Measurements from ENCODE around the gene MS4A15. TPM values are rescaled to one million over a fixed set of nuclear protein-coding genes. Genes with fewer than 3 reads are reported as not detected.
"Not testable (repeated sequence)": the region's sequence is repeated elsewhere in the genome, so short reads cannot be mapped to it uniquely, and the experiment has no call there.

The MS4A15 gene
- total RNA-seq, 2 donors from 2014 or later = not detected

GRCh38 chr11:60803273-60803936, 46.7 kb downstream of the MS4A15 start:
- ATAC-seq (replicated peaks in 1 of 2) (no peak), DNase-seq (no peak)
- Mint-ChIP-seq H3K9me3 (no peaks in the 10 kb centered on the region), H3K4me3 (no peak overlapping the region), H3K4me1 (ENCODE audit: low read depth) (no peaks in the 10 kb centered on the region), H3K27ac (no peak overlapping the region), H3K27me3 (ENCODE audit: low read depth) (peaks cover 11% of the 10 kb centered on the region), H3K36me3 (ENCODE audit: insufficient read depth in 2 of 2) (no peaks in the 10 kb centered on the region)

- Mint-ChIP-seq H3K4me3 (no peak overlapping the region), H3K36me3 (ENCODE audit: insufficient read depth in 2 of 2) (no peaks in the 10 kb centered on the region), H3K27ac (no peak overlapping the region), H3K9me3 (no peaks in the 10 kb centered on the region), H3K4me1 (ENCODE audit: low read depth) (no peaks in the 10 kb centered on the region), H3K27me3 (ENCODE audit: low read depth) (peaks cover 18% of the 10 kb centered on the region)
- no peak for DNase-seq
- ATAC-seq (replicated peaks in 1 of 2) = no peak
Measured at GRCh38 chr11:60809249-60809648, 52.6 kb downstream of the MS4A15 start.

- ATAC-seq (replicated peaks in 1 of 2) = no peak
- no peaks in the 10 kb centered on the region for H3K9me3 Mint-ChIP-seq
- no peaks in the 10 kb centered on the region for H3K4me1 Mint-ChIP-seq (ENCODE audit: low read depth)
- H3K36me3 Mint-ChIP-seq (ENCODE audit: insufficient read depth in 2 of 2) = no peaks in the 10 kb centered on the region
- no peak overlapping the region for H3K4me3 Mint-ChIP-seq
- no peak overlapping the region for H3K27ac Mint-ChIP-seq
- no peak for DNase-seq
- peaks cover 18% of the 10 kb centered on the region for H3K27me3 Mint-ChIP-seq (ENCODE audit: low read depth)
Measured at GRCh38 chr11:60809691-60810090, 53.0 kb downstream of the MS4A15 start.

DNA sequence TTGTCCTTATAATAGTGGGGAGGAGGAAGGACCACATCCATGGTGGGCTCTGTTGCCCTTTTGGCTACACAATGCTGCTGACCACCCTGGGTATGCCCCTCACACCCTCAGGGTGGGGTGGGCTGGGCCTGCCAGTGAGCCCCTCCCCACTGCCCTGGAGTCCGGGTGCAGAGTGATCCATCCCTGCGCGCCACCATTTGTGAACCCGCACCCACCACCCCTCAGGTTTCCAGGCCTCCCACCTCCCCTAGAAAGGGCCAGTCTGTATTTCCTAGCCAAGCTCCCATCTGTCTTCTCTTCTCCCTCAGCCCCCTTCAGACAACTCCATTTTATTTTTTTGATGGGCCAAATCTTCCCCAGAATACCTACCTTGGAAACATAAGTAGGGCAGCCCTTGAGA, 53.5 kb downstream of the MS4A15 start:
- no peaks in the 10 kb centered on the region for H3K36me3 Mint-ChIP-seq (ENCODE audit: insufficient read depth in 2 of 2)
- ATAC-seq (replicated peaks in 1 of 2) (no peak), DNase-seq (no peak)
- no peaks in the 10 kb centered on the region for H3K9me3 Mint-ChIP-seq
- peaks cover 18% of the 10 kb centered on the region for H3K27me3 Mint-ChIP-seq (ENCODE audit: low read depth)
- no peak overlapping the region for H3K4me3 Mint-ChIP-seq
- no peaks in the 10 kb centered on the region for H3K4me1 Mint-ChIP-seq (ENCODE audit: low read depth)
- no peak overlapping the region for H3K27ac Mint-ChIP-seq

- Mint-ChIP-seq H3K4me1 (ENCODE audit: low read depth) (no peaks in the 10 kb centered on the region), H3K36me3 (ENCODE audit: insufficient read depth in 2 of 2) (no peaks in the 10 kb centered on the region)
Measured at GRCh38 chr11:60810569-60810968, 53.9 kb downstream of the MS4A15 start.

DNA sequence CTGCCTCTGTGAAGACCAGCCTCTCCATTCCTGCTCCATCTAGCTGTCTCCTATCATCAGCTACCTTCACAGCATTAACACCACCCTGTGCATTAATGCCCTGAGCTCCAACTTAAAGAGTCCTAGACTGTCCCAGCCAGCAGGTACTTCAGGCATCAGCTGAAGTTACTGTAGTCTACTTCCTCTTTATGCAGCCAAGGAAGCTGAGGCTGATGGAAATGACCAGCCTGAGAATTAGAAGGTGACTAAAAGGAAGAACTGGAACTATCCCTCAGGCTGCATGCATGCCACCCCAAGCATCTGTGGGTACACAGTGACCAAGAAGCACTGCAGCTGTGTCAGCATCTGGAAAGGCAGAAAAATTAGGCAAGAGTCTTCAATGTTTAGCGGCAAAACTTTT, 56.7 kb downstream of the MS4A15 start:
- DNase-seq = no peak
- ATAC-seq (replicated peaks in 1 of 2) = no peak
- H3K27ac Mint-ChIP-seq = no peak overlapping the region
- no peaks in the 10 kb centered on the region for H3K9me3 Mint-ChIP-seq
- peaks cover 0 to 6% of the 10 kb centered on the region in 2 donors for H3K36me3 Mint-ChIP-seq (ENCODE audit: insufficient read depth in 2 of 2)
- no peaks in the 10 kb centered on the region for H3K4me1 Mint-ChIP-seq (ENCODE audit: low read depth)
- H3K4me3 Mint-ChIP-seq = no peak overlapping the region
- peaks cover 18% of the 10 kb centered on the region for H3K27me3 Mint-ChIP-seq (ENCODE audit: low read depth)

More at GRCh38 chr11:60810569-60810968, 53.9 kb downstream of the MS4A15 start:
- H3K27me3 Mint-ChIP-seq (ENCODE audit: low read depth) = peaks cover 18% of the 10 kb centered on the region
- DNase-seq (no peak), ATAC-seq (replicated peaks in 1 of 2) (no peak)
- no peaks in the 10 kb centered on the region for H3K9me3 Mint-ChIP-seq
- H3K4me3 Mint-ChIP-seq = no peak overlapping the region
- H3K27ac Mint-ChIP-seq = no peak overlapping the region

DNA sequence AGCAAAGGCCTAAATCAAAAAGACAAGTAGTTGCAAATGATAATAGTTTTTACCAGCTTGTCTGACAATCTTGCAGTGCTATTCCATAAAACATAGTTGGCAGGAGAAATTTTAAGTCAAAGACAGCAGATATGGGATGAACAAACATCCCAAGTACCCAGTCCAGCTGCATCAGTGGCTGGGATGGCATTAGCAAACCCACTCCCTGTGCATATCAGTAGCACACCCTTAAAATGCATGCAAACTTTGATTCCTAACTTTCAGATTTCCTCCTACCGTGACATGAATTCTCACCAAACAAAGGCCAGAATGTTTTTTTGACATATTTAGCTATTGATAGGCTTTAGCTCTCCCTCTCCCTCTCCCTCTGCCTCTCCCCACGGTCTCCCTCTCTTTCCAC, 57.4 kb downstream of the MS4A15 start:
- no peaks in the 10 kb centered on the region for H3K9me3 Mint-ChIP-seq

DNA sequence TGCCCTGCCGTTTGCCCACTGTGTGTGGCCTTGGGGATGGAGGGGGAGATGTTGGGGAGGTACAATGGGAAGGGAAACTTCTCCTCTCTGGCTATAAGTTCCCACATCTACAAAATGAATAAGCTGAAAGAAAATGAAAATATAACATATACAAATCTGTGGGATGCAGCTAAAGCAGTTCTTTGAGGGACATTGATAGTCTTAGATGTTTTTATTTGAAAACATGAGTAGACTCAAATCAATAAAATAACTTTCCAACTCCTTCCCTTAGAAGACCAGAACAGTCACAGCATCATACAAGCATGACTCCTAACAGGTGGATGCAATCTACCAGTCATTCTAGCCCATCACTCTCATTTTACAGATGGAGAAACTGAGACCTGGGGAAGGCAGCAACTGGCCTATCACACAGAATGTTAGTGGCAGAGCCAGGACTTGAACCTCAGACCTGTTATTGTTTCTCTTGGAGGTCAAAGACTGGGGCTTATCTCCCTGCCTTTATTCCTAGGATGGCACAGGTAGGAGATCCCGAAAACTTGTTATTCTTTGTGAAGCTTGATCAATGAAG, 60.0 kb downstream of the MS4A15 start:
- no peak for ATAC-seq (replicated peaks in 1 of 2)
- no peaks in the 10 kb centered on the region for H3K4me1 Mint-ChIP-seq (ENCODE audit: low read depth)
- no peak overlapping the region for H3K27ac Mint-ChIP-seq
- DNase-seq = no peak
- peaks cover 0 to 6% of the 10 kb centered on the region in 2 donors for H3K36me3 Mint-ChIP-seq (ENCODE audit: insufficient read depth in 2 of 2)
- H3K9me3 Mint-ChIP-seq = no peaks in the 10 kb centered on the region
- no peak overlapping the region for H3K4me3 Mint-ChIP-seq
- peaks cover 5% of the 10 kb centered on the region for H3K27me3 Mint-ChIP-seq (ENCODE audit: low read depth)

More for the DNA sequence above, 57.4 kb downstream of the MS4A15 start:
- Mint-ChIP-seq H3K27me3 (ENCODE audit: low read depth) (peaks cover 18% of the 10 kb centered on the region), H3K4me1 (ENCODE audit: low read depth) (no peaks in the 10 kb centered on the region), H3K4me3 (no peak overlapping the region), H3K27ac (no peak overlapping the region), H3K36me3 (ENCODE audit: insufficient read depth in 2 of 2) (peaks cover 0 to 6% of the 10 kb centered on the region in 2 donors)
- DNase-seq = no peak
- ATAC-seq (replicated peaks in 1 of 2) = no peak

DNA sequence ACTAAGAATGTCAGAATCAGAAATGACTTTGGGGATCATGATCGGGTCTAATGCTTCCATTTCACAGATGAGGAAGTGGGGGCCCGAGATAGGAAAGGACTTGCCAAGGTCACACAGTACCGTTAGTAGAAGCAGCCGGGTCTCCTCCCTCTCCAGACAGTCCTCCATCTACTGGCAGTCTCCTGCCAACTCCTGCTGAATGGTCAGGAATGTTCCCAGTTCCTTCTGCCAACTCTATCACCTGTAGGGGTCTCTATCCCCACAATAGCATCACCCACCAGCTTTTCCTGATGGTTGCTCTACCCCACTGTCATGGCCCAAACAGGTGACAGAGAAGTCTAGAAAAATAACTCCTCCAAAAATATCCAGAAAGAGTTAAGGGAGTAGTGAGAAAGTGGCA, 61.4 kb downstream of the MS4A15 start:
- ATAC-seq (replicated peaks in 1 of 2) (no peak), DNase-seq (no peak)
- H3K4me1 Mint-ChIP-seq (ENCODE audit: low read depth) = no peaks in the 10 kb centered on the region
- peaks cover 0 to 6% of the 10 kb centered on the region in 2 donors for H3K36me3 Mint-ChIP-seq (ENCODE audit: insufficient read depth in 2 of 2)
- no peaks in the 10 kb centered on the region for H3K9me3 Mint-ChIP-seq
- H3K27me3 Mint-ChIP-seq (ENCODE audit: low read depth) = peaks cover 4% of the 10 kb centered on the region
- H3K27ac Mint-ChIP-seq = no peak overlapping the region
- H3K4me3 Mint-ChIP-seq = no peak overlapping the region

GRCh38 chr11:60821827-60822599, 65.3 kb downstream of the MS4A15 start:
- DNase-seq (no peak), ATAC-seq (replicated peaks in 1 of 2) (no peak)
- Mint-ChIP-seq H3K4me3 (no peak overlapping the region), H3K4me1 (ENCODE audit: low read depth) (no peaks in the 10 kb centered on the region), H3K27ac (no peak overlapping the region), H3K9me3 (no peaks in the 10 kb centered on the region), H3K36me3 (ENCODE audit: insufficient read depth in 2 of 2) (no peaks in the 10 kb centered on the region), H3K27me3 (ENCODE audit: low read depth) (no peaks in the 10 kb centered on the region)

GRCh38 chr11:60823745-60824306, 67.2 kb downstream of the MS4A15 start:
- H3K9me3 Mint-ChIP-seq; ATAC-seq (replicated peaks in 1 of 2); H3K27ac Mint-ChIP-seq; H3K27me3 Mint-ChIP-seq (ENCODE audit: low read depth); DNase-seq; H3K36me3 Mint-ChIP-seq (ENCODE audit: insufficient read depth in 2 of 2); H3K4me3 Mint-ChIP-seq; H3K4me1 Mint-ChIP-seq (ENCODE audit: low read depth): not testable (repeated sequence)

DNA sequence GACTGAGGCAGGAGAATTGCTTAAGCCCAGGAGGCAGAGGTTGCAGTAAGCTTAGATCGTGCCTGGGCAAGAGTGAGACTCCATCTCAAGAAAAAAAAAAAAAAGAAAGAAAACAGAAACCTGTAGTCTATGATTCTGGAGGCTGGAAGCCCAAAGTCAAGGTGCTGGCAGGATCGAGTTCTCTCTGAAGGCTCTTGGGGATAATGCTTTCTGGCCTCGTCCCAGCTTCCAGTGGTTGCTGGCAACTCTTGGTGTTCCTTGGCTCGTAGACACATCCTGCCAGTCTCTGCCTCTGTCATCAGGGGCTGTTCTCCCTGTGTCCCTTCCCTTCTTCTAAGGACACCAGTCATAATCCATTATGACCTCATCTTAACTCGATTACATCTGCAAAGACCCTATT, 68.5 kb downstream of the MS4A15 start:
- H3K4me1 Mint-ChIP-seq (ENCODE audit: low read depth) = no peaks in the 10 kb centered on the region
- no peaks in the 10 kb centered on the region for H3K9me3 Mint-ChIP-seq
- DNase-seq = no peak
- no peak overlapping the region for H3K4me3 Mint-ChIP-seq
- no peaks in the 10 kb centered on the region for H3K27me3 Mint-ChIP-seq (ENCODE audit: low read depth)
- H3K27ac Mint-ChIP-seq = no peak overlapping the region
- no peaks in the 10 kb centered on the region for H3K36me3 Mint-ChIP-seq (ENCODE audit: insufficient read depth in 2 of 2)
- no peak for ATAC-seq (replicated peaks in 1 of 2)

DNA sequence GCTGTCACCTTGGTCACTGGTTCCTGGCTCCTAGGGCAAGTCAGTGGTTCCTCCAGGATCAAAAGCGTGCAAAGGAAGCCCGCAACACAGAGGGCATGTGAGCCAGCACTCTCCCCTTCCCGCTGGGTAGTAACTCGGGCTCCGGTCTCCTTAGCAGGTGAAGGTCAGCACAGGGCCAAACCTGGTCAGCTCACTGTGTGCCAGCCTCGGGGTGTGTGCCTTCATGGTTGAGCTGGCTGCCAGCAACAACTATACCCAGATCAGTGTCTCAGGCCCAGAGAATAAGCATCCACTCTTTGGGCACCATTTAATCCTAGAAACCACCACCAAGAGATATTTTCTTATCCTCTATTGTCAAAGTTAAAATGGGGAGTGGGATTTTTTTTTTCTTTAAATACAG, 69.1 kb downstream of the MS4A15 start:
- Mint-ChIP-seq H3K36me3 (ENCODE audit: insufficient read depth in 2 of 2) (no peaks in the 10 kb centered on the region), H3K9me3 (no peaks in the 10 kb centered on the region), H3K27ac (no peak overlapping the region), H3K27me3 (ENCODE audit: low read depth) (no peaks in the 10 kb centered on the region), H3K4me3 (no peak overlapping the region), H3K4me1 (ENCODE audit: low read depth) (peaks cover 1% of the 10 kb centered on the region)
- no peak for DNase-seq
- ATAC-seq (replicated peaks in 1 of 2) = no peak
